ENCODE data around the gene COX6B2. TPM values are rescaled to one million over a fixed set of nuclear protein-coding genes. Genes with fewer than 3 reads are reported as not detected.

The COX6B2 gene
- polyA plus RNA-seq, 2 of the 4 experiments (the other 2 are of a cell fraction) = 0.78 to 6.4 TPM

DNA sequence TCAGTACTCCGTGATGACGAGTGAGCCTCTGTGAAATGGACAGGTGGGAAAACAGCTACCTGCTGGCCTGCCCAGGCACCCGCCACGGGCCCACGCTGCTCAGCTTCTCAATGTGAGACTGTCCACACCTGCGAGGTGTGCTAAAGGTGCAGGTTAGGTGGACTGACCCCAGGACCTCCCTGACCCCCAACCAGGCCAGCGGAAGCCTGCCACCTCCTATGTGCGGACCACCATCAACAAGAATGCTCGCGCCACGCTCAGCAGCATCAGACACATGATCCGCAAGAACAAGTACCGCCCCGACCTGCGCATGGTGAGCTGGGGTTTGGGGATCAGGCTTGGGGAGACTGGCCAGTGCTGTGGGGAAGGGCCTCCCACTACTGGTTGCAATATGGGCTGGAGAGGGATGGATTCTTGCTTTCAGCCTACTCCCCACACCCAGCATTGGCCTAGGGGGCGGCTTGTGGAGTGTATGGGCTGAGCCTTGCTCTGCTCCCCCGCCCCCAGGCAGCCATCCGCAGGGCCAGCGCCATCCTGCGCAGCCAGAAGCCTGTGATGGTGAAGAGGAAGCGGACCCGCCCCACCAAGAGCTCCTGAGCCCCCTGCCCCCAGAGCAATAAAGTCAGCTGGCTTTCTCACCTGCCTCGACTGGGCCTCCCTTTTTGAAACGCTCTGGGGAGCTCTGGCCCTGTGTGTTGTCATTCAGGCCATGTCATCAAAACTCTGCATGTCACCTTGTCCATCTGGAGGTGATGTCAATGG lies 33.4 kb upstream of the COX6B2 start:
- ATAC-seq (no peak), DNase-seq (ENCODE audit: low read depth in 1 of 2, low spot score in 1 of 2) (no peak)

DNA sequence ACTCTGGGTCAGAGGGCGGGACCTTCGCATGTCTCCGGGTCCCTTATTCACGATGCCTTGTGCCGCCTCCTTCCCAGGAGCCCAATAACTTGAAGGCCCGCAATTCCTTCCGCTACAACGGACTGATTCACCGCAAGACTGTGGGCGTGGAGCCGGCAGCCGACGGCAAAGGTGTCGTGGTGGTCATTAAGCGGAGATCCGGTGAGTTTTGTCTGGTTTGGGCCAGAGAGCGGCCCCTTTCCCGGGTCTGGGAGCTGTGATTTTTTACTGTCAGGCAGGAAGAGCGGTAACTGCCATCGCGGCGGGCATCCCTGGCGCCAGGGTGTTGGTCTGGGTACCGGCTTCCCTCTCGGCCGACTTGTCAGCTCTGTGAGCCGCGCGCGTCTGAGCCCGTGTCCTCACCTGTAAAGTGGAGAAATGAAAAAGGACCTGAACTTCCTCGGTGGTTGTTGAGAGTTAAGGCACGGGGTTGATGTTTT lies 32.0 kb upstream of the COX6B2 start:
- Histone ChIP-seq H3K4me1 (peaks cover 54% of the 10 kb centered on the region), H3K4me2 (peak overlapping the region; percentile 90), H3K4me3 (peak overlapping the region; percentile 89), H3K27ac (peak overlapping the region; percentile 91 to 99), H3K9me3 (peaks cover 6% of the 10 kb centered on the region; the same call in 2 of the 3 replicates)
- WGBS (ENCODE audit: missing lambda C conversion rate) = 1% methylated on average over 33 of the region's 33 CpGs
- DNase-seq (ENCODE audit: low read depth in 1 of 2, low spot score in 1 of 2) = no peak
- ATAC-seq = no peak
- TF ChIP-seq HDAC2 (IDR thresholded peaks at IDR 0.05) (no peak), KDM5A (IDR thresholded peaks at IDR 0.05) (0 out of 2 replicates have a peak, but pooled peaks have one; percentile 18), RARB (CRISPR knock-in tag; IDR thresholded peaks at IDR 0.05) (no peak)
- FAIRE-seq = no peak
- POLR2A ChIA-PET = interaction anchor here (1.3 to 6.5 kb wide), 3 partner anchors 14 to 48 kb away, joined by 4 to 55 read pairs (median 47); partner anchors contain the start of genes KMT5C and UBE2S
- CTCF ChIA-PET = interaction anchor here (0.5 to 7.0 kb wide), 7 partner anchors 12 to 230 kb away, joined by 3 to 38 read pairs (median 4); partner anchors contain the start of gene KMT5C

More for the DNA sequence above, 33.4 kb upstream of the COX6B2 start:
- ChIA-PET POLR2A (interaction anchor here (0.9 to 6.5 kb wide), 5 partner anchors 16 to 108 kb away, joined by 3 to 55 read pairs (median 4); partner anchors contain the start of genes HSPBP1, KMT5C and UBE2S), CTCF (interaction anchor here (0.7 to 7.0 kb wide), 12 partner anchors 9 to 247 kb away, joined by 3 to 38 read pairs (median 4); partner anchors contain the start of genes DNAAF3 and KMT5C)
- peak overlapping the region; percentile 90 for H3K4me2 ChIP-seq
- peak overlapping the region; percentile 91 to 99 for H3K27ac ChIP-seq
- H3K4me1 ChIP-seq = peaks cover 64% of the 10 kb centered on the region
- peak overlapping the region; percentile 89 for H3K4me3 ChIP-seq
- 79% methylated on average over 16 of the region's 24 CpGs for WGBS (ENCODE audit: missing lambda C conversion rate)
- H3K9me3 ChIP-seq = no peaks in the 10 kb centered on the region
- no peak for FAIRE-seq
- TF ChIP-seq JUN (IDR thresholded peaks at IDR 0.05) (peak in 1 of 2 experiments; percentile 46; a peak in 1 of 5 replicates), ZNF302 (CRISPR knock-in tag; IDR thresholded peaks at IDR 0.05) (no peak), CHD4 (IDR thresholded peaks at IDR 0.05; ENCODE audit: borderline replicate concordance) (no peak), RFX5 (IDR thresholded peaks at IDR 0.05) (no peak), EHF (CRISPR knock-in tag; IDR thresholded peaks at IDR 0.05) (no peak), MAFK (IDR thresholded peaks at IDR 0.05; ENCODE audit: partially characterized antibody) (no peak), RCOR1 (IDR thresholded peaks at IDR 0.05; ENCODE audit: low read depth, low read length) (no peak)

DNA sequence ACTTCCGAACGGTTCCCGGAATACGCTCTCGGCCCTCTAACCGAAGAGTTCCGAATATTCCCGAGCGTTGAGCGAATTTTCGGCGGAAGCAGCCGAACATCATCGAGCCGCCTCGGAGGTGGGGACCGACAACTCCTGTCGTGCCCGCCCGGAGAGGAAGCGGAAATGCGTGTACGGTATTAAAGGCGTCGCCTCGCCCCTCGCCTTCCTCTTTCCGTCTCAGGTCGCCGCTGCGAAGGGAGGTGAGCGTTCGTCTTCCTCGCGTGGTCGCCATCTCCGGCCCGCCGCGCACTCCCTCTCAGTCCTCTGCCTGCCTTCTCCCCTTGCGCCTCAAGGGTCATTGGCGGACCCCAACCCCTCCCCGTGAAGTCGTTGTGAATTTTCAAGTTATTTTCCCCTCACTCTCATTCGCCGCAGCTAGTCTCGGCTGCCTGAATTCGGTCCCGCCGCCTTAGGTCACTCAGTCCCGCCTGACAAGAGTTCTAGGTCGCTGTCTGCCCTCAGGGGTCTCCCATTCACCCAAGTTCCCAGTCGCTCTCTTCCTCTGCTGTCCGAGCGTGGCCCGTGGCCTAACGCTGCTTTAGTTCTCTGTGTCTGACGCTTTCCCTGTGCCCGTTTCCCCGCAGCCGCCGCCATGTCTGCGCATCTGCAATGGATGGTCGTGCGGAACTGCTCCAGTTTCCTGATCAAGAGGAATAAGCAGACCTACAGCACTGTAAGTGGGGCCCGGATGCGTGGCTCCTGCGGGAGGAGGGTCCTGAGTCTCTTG lies 31.4 kb upstream of the COX6B2 start, which contains the start of gene RPL28:
TSS of gene RPL28 (plus strand) at position 209 of the 769 bp plus-strand sequence. CDS start at position 635, 426 bp downstream.
- DNase-seq (ENCODE audit: low read depth in 1 of 2, low spot score in 1 of 2) = peak; percentile 92 to 99
- Histone ChIP-seq H3K4me1 (peaks cover 50% of the 10 kb centered on the region), H3K9me3 (peaks cover 6% of the 10 kb centered on the region; the same call in 2 of the 3 replicates), H3K4me2 (peak within 1 kb of the TSS; percentile 92), H3K4me3 (peak within 1 kb of the TSS; percentile 89), H3K27ac (peak within 1 kb of the TSS; percentile 91 to 99)
- 1% methylated on average over 68 of the region's 68 CpGs for WGBS (ENCODE audit: missing lambda C conversion rate)
- ATAC-seq = peak; percentile 54 to 77
- peak; percentile 91 for FAIRE-seq
- CTCF ChIA-PET = interaction anchor here (1.6 to 7.0 kb wide), 2 partner anchors 14 to 84 kb away, joined by 8 to 38 read pairs; no protein-coding TSS in a partner anchor
- POLR2A ChIA-PET = interaction anchor here (4.5 to 6.5 kb wide), 2 partner anchors 22 to 47 kb away, joined by 47 to 55 read pairs; partner anchors contain the start of genes KMT5C and UBE2S
- no peak for TF ChIP-seq CEBPB (IDR thresholded peaks at IDR 0.05)
- TF ChIP-seq, protein P1, sequence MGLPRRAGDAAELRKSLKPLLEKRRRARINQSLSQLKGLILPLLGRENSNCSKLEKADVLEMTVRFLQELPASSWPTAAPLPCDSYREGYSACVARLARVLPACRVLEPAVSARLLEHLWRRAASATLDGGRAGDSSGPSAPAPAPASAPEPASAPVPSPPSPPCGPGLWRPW (IDR thresholded peaks at IDR 0.05) = no peak
- TF ChIP-seq, protein P2, sequence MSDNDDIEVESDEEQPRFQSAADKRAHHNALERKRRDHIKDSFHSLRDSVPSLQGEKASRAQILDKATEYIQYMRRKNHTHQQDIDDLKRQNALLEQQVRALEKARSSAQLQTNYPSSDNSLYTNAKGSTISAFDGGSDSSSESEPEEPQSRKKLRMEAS (IDR thresholded peaks at IDR 0.05) = peak; percentile 82; the same call in 1 of the 2 replicates
- TF ChIP-seq CHD2 (IDR thresholded peaks at IDR 0.05; ENCODE audit: low read length, partially characterized antibody) = no peak
- TF ChIP-seq HOXA7 (CRISPR knock-in tag; IDR thresholded peaks at IDR 0.05) = no peak
- TF ChIP-seq POLR2AphosphoS2 (conservative IDR thresholded peaks at IDR 0.05; ENCODE audit: low read length) = no peak; the same call in 1 of the 2 replicates
- TF ChIP-seq, protein P3, sequence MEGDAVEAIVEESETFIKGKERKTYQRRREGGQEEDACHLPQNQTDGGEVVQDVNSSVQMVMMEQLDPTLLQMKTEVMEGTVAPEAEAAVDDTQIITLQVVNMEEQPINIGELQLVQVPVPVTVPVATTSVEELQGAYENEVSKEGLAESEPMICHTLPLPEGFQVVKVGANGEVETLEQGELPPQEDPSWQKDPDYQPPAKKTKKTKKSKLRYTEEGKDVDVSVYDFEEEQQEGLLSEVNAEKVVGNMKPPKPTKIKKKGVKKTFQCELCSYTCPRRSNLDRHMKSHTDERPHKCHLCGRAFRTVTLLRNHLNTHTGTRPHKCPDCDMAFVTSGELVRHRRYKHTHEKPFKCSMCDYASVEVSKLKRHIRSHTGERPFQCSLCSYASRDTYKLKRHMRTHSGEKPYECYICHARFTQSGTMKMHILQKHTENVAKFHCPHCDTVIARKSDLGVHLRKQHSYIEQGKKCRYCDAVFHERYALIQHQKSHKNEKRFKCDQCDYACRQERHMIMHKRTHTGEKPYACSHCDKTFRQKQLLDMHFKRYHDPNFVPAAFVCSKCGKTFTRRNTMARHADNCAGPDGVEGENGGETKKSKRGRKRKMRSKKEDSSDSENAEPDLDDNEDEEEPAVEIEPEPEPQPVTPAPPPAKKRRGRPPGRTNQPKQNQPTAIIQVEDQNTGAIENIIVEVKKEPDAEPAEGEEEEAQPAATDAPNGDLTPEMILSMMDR (IDR thresholded peaks at IDR 0.05) = no peak
- TF ChIP-seq ZFP36 (IDR thresholded peaks at IDR 0.05; ENCODE audit: borderline replicate concordance, partially characterized antibody) = no peak
- TF ChIP-seq, protein P4, sequence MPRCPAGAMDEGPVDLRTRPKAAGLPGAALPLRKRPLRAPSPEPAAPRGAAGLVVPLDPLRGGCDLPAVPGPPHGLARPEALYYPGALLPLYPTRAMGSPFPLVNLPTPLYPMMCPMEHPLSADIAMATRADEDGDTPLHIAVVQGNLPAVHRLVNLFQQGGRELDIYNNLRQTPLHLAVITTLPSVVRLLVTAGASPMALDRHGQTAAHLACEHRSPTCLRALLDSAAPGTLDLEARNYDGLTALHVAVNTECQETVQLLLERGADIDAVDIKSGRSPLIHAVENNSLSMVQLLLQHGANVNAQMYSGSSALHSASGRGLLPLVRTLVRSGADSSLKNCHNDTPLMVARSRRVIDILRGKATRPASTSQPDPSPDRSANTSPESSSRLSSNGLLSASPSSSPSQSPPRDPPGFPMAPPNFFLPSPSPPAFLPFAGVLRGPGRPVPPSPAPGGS (IDR thresholded peaks at IDR 0.05) = peak; percentile 99
- TF ChIP-seq MAZ (IDR thresholded peaks at IDR 0.05; ENCODE audit: borderline replicate concordance, low read depth, low read length) = no peak
- TF ChIP-seq NFE2L2 (conservative IDR thresholded peaks at IDR 0.05; ENCODE audit: low read length) = no peak
- no peak for TF ChIP-seq FOXS1 (CRISPR knock-in tag; IDR thresholded peaks at IDR 0.05)
- TF ChIP-seq TP53 (CRISPR knock-in tag; IDR thresholded peaks at IDR 0.05) = no peak
- TF ChIP-seq ESRRA (IDR thresholded peaks at IDR 0.05; ENCODE audit: borderline replicate concordance, low read length) = no peak
- TF ChIP-seq SMC3 (IDR thresholded peaks at IDR 0.05) = no peak; the same call in 2 of the 3 replicates
- no peak for TF ChIP-seq FOSL2 (IDR thresholded peaks at IDR 0.05)
- TF ChIP-seq FOSL2 (CRISPR knock-in tag; IDR thresholded peaks at IDR 0.05) = no peak
